Endothelial cell of umbilical vein (primary cell): ENCODE data around the gene GET4.

Experiments
- POLR2AphosphoS5 ChIP-seq: IDR thresholded peaks from 2 replicates; pipeline ENCODE4 v1.6.1; 2012; ENCODE audit warnings: low read depth, mild to moderate bottlenecking, control low read depth, low read length, moderate library complexity; ENCODE audit not compliant: insufficient read depth
- TF ChIP-seq, protein P1 (sequence below), 2 donors: IDR thresholded peaks; 1 replicate in 1 of 2; 2 replicates in 1 of 2; pipeline ENCODE4 v1.5.1; 2011; ENCODE audit warnings: low read length in 2 of 2, mild to moderate bottlenecking in 2 of 2, moderate library complexity in 2 of 2, control low read depth in 1 of 2, inconsistent platforms in 1 of 2, low read depth in 1 of 2; ENCODE audit not compliant: insufficient read depth in 1 of 2; ENCODE audit errors: extremely low read depth in 1 of 2

- TF ChIP-seq POLR2AphosphoS5, result no peak
- TF ChIP-seq, protein P1, sequence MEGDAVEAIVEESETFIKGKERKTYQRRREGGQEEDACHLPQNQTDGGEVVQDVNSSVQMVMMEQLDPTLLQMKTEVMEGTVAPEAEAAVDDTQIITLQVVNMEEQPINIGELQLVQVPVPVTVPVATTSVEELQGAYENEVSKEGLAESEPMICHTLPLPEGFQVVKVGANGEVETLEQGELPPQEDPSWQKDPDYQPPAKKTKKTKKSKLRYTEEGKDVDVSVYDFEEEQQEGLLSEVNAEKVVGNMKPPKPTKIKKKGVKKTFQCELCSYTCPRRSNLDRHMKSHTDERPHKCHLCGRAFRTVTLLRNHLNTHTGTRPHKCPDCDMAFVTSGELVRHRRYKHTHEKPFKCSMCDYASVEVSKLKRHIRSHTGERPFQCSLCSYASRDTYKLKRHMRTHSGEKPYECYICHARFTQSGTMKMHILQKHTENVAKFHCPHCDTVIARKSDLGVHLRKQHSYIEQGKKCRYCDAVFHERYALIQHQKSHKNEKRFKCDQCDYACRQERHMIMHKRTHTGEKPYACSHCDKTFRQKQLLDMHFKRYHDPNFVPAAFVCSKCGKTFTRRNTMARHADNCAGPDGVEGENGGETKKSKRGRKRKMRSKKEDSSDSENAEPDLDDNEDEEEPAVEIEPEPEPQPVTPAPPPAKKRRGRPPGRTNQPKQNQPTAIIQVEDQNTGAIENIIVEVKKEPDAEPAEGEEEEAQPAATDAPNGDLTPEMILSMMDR (IDR thresholded peaks at IDR 0.05; ENCODE audit: extremely low read depth in 1 of 2, insufficient read depth in 1 of 2, low read depth in 1 of 2, low read length in 2 of 2), result no peak
These were observed 4.1 kb downstream of the GET4 start for GRCh38 chr7:880450-880849.
